GM12872 (cell line): ENCODE measurements around the gene CLEC2L.

ENCODE experiments used
- CTCF ChIP-seq: IDR thresholded peaks from 3 replicates; pipeline ENCODE4 v1.5.1; 2011; ENCODE audit warnings: low read depth, mild to moderate bottlenecking, low read length, moderate library complexity; ENCODE audit not compliant: insufficient read depth

Gene CLEC2L

GRCh38 chr7:139534966-139535651 lies 11.6 kb downstream of the CLEC2L start:
- TF ChIP-seq CTCF, result no peak

- no peak for TF ChIP-seq CTCF
Measured at GRCh38 chr7:139536152-139536551, 12.7 kb downstream of the CLEC2L start.

- TF ChIP-seq CTCF, result no peak
Measured at GRCh38 chr7:139538881-139539635, 15.6 kb downstream of the CLEC2L start.

- no peak for TF ChIP-seq CTCF
Measured at GRCh38 chr7:139540203-139540602, 16.7 kb downstream of the CLEC2L start.

GRCh38 chr7:139541600-139542307 lies 18.3 kb downstream of the CLEC2L start:
- no peak for TF ChIP-seq CTCF

GRCh38 chr7:139542308-139543151 lies 19.0 kb downstream of the CLEC2L start:
- TF ChIP-seq CTCF, result no peak
